Sigmoid colon (tissue), 4 donors: Measurements from ENCODE around the gene PAK3.

Source experiments
- CTCF ChIP-seq, 4 experiments: fragments of 450-650 bp in 3 of 4; fragments of 200-600 bp in 1 of 4; IDR thresholded peaks; one replicate each; pipeline ENCODE4 v1.5.1; 2016 to 2019; ENCODE audit warnings: antibody characterized with exemption in 4 of 4, mild to moderate bottlenecking in 3 of 4, moderate library complexity in 2 of 4
- EP300 ChIP-seq, 4 donors: sonication (generic); formaldehyde crosslinking; IDR thresholded peaks; one replicate each; pipeline ENCODE4 v1.6.1; 2017; ENCODE audit warnings: antibody characterized with exemption in 4 of 4
- POLR2A ChIP-seq, 2 donors: fragments of 450-650 bp; IDR thresholded peaks; one replicate each; pipeline ENCODE4 v1.6.1; 2016; ENCODE audit warnings: antibody characterized with exemption in 2 of 2, mild to moderate bottlenecking in 2 of 2, moderate library complexity in 2 of 2
- POLR2AphosphoS5 ChIP-seq, 4 donors: sonication (generic); formaldehyde crosslinking; IDR thresholded peaks; one replicate each; pipeline ENCODE4 v1.6.1; 2017; ENCODE audit warnings: antibody characterized with exemption in 4 of 4

DNA sequence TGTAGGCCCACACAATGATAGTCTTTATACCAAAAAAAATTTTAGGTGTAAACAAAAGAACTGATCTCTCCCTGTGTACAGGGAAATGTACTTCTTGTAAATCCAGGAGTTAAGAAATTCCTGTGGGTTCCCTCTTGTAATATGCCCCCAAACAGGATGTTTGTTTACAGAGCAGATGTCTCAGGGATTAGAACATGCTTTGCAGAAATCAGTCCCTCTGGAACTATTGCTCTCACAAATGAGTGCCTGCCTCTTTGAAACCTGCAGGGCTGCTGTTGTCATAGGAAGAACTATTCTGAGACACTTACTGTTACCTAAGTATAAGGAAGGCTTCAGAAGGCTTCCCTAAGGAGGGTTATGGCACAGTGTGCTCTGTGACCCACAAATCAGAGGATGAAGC, 35.6 kb downstream of the PAK3 start:
- TF ChIP-seq CTCF (IDR thresholded peaks at IDR 0.05) (no peak), EP300 (IDR thresholded peaks at IDR 0.05) (no peak), POLR2A (IDR thresholded peaks at IDR 0.05) (no peak), POLR2AphosphoS5 (IDR thresholded peaks at IDR 0.05) (no peak)
